CD4-positive, alpha-beta T cell (primary cell): ENCODE data around the gene ZSWIM5. TPM values are rescaled to one million over a fixed set of nuclear protein-coding genes. Genes with fewer than 3 reads are reported as not detected.
"Not testable (repeated sequence)": the region's sequence is repeated elsewhere in the genome, so short reads cannot be mapped to it uniquely, and the experiment has no call there.

Experiments used
- ATAC-seq: fragments of 200-7000 bp; cut with Tn5 transposase; one replicate; pipeline ENCODE4 v1.10.0; 2022; ENCODE audit warnings: mild to moderate bottlenecking; ENCODE audit not compliant: poor library complexity
- CTCF ChIA-PET: fragments of 350-600 bp; sonication (Branson Sonifier 250); formaldehyde crosslinking; loops from one replicate; lab custom pipeline; 2021; ENCODE audit warnings: antibody characterized with exemption, inconsistent platforms; lab: Charles Lee
- POLR2A ChIA-PET: fragments of 350-600 bp; sonication (Branson Sonifier 250); formaldehyde crosslinking; loops from one replicate; lab custom pipeline; 2021; ENCODE audit warnings: antibody characterized with exemption, inconsistent platforms; lab: Charles Lee
- DNase-seq, 14 experiments: peaks; one replicate each; pipeline ENCODE4 v3.0.0-alpha.2; 2013 to 2020; ENCODE audit warnings: mixed read lengths in 2 of 14
- H3K27ac ChIP-seq, 2 donors: one replicate each; pipeline versions ENCODE4 v1.5.1 to v1.7.0; 2013; ENCODE audit warnings: low read length in 2 of 2, low read depth in 1 of 2, mild to moderate bottlenecking in 1 of 2
- H3K27me3 ChIP-seq, 2 experiments: 1 replicate in 1 of 2; 2 replicates in 1 of 2; pipeline versions ENCODE4 v1.6.1 to v1.7.0; 2013; ENCODE audit warnings: low read length in 2 of 2, control low read depth in 1 of 2, mild to moderate bottlenecking in 1 of 2, moderate library complexity in 1 of 2; ENCODE audit not compliant: insufficient read depth in 2 of 2, control insufficient read depth in 1 of 2
- H3K36me3 ChIP-seq: one replicate; pipeline ENCODE4 v1.6.1; 2013; ENCODE audit warnings: low read length, control low read depth; ENCODE audit not compliant: insufficient read depth
- H3K4me1 ChIP-seq: one replicate; pipeline ENCODE4 v1.6.1; 2013; ENCODE audit warnings: low read length, control low read depth; ENCODE audit not compliant: insufficient read depth
- H3K4me3 ChIP-seq: one replicate; pipeline ENCODE4 v1.5.1; 2013; ENCODE audit warnings: mild to moderate bottlenecking, low read length, moderate library complexity
- H3K9me3 ChIP-seq, 2 experiments: 1 replicate in 1 of 2; 2 replicates in 1 of 2; pipeline versions ENCODE4 v1.6.1 to v1.7.0; 2013; ENCODE audit warnings: low read length in 2 of 2, mild to moderate bottlenecking in 2 of 2, control low read depth in 1 of 2, moderate library complexity in 1 of 2; ENCODE audit not compliant: control insufficient read depth in 1 of 2, insufficient read depth in 1 of 2
- H3K27ac Mint-ChIP-seq: one replicate; pipeline ENCODE4 v1.8.0; 2020; ENCODE audit warnings: mixed read lengths
- H3K27me3 Mint-ChIP-seq: one replicate; pipeline ENCODE4 v1.8.0; 2021; ENCODE audit warnings: mixed read lengths
- H3K36me3 Mint-ChIP-seq: one replicate; pipeline ENCODE4 v1.8.0; 2021; ENCODE audit warnings: low read depth, mixed read lengths
- H3K4me1 Mint-ChIP-seq: one replicate; pipeline ENCODE4 v1.8.0; 2021; ENCODE audit warnings: low read depth, mixed read lengths
- H3K4me3 Mint-ChIP-seq: one replicate; pipeline ENCODE4 v1.8.0; 2020; ENCODE audit warnings: mild to moderate bottlenecking, mixed read lengths
- H3K9me3 Mint-ChIP-seq: one replicate; pipeline ENCODE4 v1.8.0; 2020; ENCODE audit warnings: mixed read lengths
- intact Hi-C, 2 experiments: fragments of 100-400 bp; cut with DNase I in 1 of 2; cut with micrococcal nuclease in 1 of 2; formaldehyde crosslinking; loops; one replicate each; pipeline versions ENCODE4 v1.15.1 to v1.9.0; 2023 to 2025; cut with DNase I, micrococcal nuclease
- total RNA-seq, 174 experiments: library from RNA in 2 of 174; stranded (reverse) in 2 of 174; gene quantifications; one replicate each; pipeline ENCODE4 v1.2.3 and lab custom pipeline; 2021 to 2026
- TF ChIP-seq, protein P1 (sequence below): fragments of 200-600 bp; IDR thresholded peaks from one replicate; pipeline ENCODE4 v1.8.0; 2022; ENCODE audit warnings: antibody characterized with exemption, mild to moderate bottlenecking

Gene ZSWIM5
- total RNA-seq, 2 experiments from 2014 or later, result 0.91 to 1.1 TPM

DNA sequence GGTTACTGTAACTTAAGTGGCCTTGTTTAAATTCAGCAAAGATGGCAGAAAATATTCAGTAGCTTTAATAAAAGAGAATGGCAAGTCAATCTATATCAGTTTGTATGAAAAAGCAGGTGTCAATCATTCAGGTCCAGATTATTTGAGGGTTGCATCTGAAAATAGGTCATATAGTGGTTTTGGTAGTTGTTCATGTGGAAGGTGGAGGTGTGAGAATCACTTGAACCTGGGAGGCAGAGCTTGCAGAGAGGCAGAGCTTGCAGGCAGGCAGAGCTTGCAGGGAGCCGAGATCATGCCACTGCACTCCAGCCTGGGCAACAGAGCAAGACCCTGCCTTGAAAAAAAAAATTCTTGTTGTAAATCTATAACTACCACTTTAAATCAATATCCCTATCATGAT is 88.6 kb downstream of the ZSWIM5 start:
- ATAC-seq (no peak), DNase-seq (peak in 1 of 14 experiments; percentile 26)
- ChIA-PET CTCF (no interaction called here), POLR2A (interaction anchor here (0.6 kb wide), 1 partner anchor 164 kb away, joined by 4 read pairs; no protein-coding TSS in a partner anchor)
- H3K4me1 ChIP-seq, result peaks cover 14% of the 10 kb centered on the region
- no peaks in the 10 kb centered on the region for H3K27me3 ChIP-seq
- intact Hi-C loops, result no loop called here
- H3K27ac ChIP-seq, result no peak overlapping the region
- Mint-ChIP-seq H3K4me1 (peaks cover 23% of the 10 kb centered on the region), H3K27ac (no peak overlapping the region), H3K9me3 (no peaks in the 10 kb centered on the region), H3K36me3 (no peaks in the 10 kb centered on the region), H3K27me3 (no peaks in the 10 kb centered on the region), H3K4me3 (no peak overlapping the region)
- H3K4me3 ChIP-seq, result no peak overlapping the region
- TF ChIP-seq, protein P1, sequence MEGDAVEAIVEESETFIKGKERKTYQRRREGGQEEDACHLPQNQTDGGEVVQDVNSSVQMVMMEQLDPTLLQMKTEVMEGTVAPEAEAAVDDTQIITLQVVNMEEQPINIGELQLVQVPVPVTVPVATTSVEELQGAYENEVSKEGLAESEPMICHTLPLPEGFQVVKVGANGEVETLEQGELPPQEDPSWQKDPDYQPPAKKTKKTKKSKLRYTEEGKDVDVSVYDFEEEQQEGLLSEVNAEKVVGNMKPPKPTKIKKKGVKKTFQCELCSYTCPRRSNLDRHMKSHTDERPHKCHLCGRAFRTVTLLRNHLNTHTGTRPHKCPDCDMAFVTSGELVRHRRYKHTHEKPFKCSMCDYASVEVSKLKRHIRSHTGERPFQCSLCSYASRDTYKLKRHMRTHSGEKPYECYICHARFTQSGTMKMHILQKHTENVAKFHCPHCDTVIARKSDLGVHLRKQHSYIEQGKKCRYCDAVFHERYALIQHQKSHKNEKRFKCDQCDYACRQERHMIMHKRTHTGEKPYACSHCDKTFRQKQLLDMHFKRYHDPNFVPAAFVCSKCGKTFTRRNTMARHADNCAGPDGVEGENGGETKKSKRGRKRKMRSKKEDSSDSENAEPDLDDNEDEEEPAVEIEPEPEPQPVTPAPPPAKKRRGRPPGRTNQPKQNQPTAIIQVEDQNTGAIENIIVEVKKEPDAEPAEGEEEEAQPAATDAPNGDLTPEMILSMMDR, result no peak
- H3K9me3 ChIP-seq, result peaks cover 0 to 5% of the 10 kb centered on the region in 2 experiments
- H3K36me3 ChIP-seq, result no peaks in the 10 kb centered on the region

DNA sequence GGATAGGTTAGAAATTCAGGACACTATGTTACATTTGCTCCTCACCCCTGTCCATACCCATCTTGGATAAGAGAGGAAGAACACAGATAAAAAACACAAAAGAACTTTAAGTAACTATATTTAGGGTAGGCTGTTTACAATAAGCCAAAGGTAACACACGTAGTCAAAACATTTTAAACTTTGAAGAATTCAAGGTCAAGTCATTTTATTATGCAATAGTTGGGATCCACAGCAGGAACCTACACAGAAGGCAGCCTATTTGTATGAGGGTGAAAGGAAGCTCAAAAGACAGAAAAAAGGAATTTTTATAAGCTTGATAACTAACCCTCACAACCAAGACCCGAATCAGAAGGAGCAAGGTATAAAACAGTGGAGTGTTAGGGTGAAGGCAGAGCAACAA is 89.6 kb downstream of the ZSWIM5 start:
- POLR2A ChIA-PET, result interaction anchor here (0.9 kb wide), 2 partner anchors 66 to 89 kb away, joined by 3 read pairs; partner anchors contain the start of gene ZSWIM5
- ATAC-seq (no peak), DNase-seq (no peak)
- no peak overlapping the region for H3K27ac ChIP-seq
- Mint-ChIP-seq H3K4me3 (peak overlapping the region; percentile 44), H3K36me3 (no peaks in the 10 kb centered on the region), H3K27ac (peak overlapping the region; percentile 47), H3K4me1 (peaks cover 23% of the 10 kb centered on the region), H3K27me3 (no peaks in the 10 kb centered on the region), H3K9me3 (no peaks in the 10 kb centered on the region)
- H3K27me3 ChIP-seq, result no peaks in the 10 kb centered on the region
- peaks cover 11% of the 10 kb centered on the region for H3K4me1 ChIP-seq
- TF ChIP-seq, protein P1, result no peak
- H3K36me3 ChIP-seq, result no peaks in the 10 kb centered on the region
- intact Hi-C loops, result no loop called here
- CTCF ChIA-PET, result interaction anchor here (0.6 kb wide), 1 partner anchor 22 kb away, joined by 3 read pairs; no protein-coding TSS in a partner anchor
- no peak overlapping the region for H3K4me3 ChIP-seq
- peaks cover 0 to 5% of the 10 kb centered on the region in 2 experiments for H3K9me3 ChIP-seq

DNA sequence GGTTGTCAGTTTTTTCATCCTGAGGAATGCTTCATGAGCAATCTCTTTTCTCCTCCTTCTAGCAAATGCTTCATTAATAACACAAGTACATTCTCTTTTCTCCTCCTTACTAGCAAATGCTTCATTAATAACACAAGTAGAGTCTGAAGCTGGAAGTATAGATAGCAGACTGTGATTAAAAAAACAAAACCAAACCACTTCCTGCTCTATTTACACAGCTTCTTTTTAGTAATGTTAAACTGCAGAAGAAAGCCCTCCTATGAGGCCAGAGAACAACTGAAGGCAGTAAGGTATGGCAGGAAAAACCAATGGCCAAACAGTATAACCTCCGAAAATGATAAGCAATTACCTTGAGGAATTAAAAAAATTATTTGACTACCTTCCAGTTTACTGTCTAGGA is 90.1 kb downstream of the ZSWIM5 start:
- H3K27ac Mint-ChIP-seq, result peak overlapping the region; percentile 47
- H3K4me3 Mint-ChIP-seq, result peak overlapping the region; percentile 44
- H3K4me1 Mint-ChIP-seq, result peaks cover 23% of the 10 kb centered on the region
- no peaks in the 10 kb centered on the region for H3K36me3 Mint-ChIP-seq
- peak in 3 of 14 experiments; percentile 18 to 54 (median 21) for DNase-seq
- Histone ChIP-seq H3K36me3 (no peaks in the 10 kb centered on the region), H3K9me3 (peaks cover 0 to 5% of the 10 kb centered on the region in 2 experiments), H3K27me3 (no peaks in the 10 kb centered on the region), H3K27ac (no peak overlapping the region), H3K4me1 (peaks cover 11% of the 10 kb centered on the region), H3K4me3 (no peak overlapping the region)
- ATAC-seq, result peak; percentile 34
- no peaks in the 10 kb centered on the region for H3K9me3 Mint-ChIP-seq
- CTCF ChIA-PET, result interaction anchor here (0.5 kb wide), 1 partner anchor 13 kb away, joined by 4 read pairs; no protein-coding TSS in a partner anchor
- POLR2A ChIA-PET, result interaction anchor here (0.7 to 0.9 kb wide), 3 partner anchors 65 to 156 kb away, joined by 3 to 4 read pairs (median 3); partner anchors contain the start of gene ZSWIM5
- TF ChIP-seq, protein P1, result no peak
- no peaks in the 10 kb centered on the region for H3K27me3 Mint-ChIP-seq
- intact Hi-C loops, result no loop called here

DNA sequence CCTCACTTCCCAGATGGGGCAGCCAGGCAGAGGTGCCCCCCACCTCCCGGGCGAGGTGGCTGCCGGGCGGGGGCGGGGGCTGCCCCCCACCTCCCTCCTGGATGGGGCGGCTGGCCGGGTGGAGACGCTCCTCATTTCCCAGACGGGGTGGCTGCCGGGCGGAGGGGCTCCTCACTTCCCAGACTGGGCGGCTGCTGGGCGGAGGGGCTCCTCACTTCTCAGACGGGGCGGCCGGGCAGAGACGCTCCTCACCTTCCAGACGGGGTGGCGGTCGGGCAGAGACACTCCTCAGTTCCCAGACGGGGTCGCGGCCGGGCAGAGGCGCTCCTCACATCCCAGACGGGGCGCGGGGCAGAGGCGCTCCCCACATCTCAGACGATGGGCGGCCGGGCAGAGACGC is 91.2 kb downstream of the ZSWIM5 start:
- H3K4me1 Mint-ChIP-seq, result peaks cover 23% of the 10 kb centered on the region
- H3K27ac Mint-ChIP-seq, H3K9me3 ChIP-seq, DNase-seq, ATAC-seq, POLR2A ChIA-PET, H3K4me3 Mint-ChIP-seq, H3K27me3 ChIP-seq, CTCF ChIA-PET, H3K9me3 Mint-ChIP-seq, H3K36me3 ChIP-seq, H3K27ac ChIP-seq, H3K4me3 ChIP-seq, intact Hi-C loops, H3K36me3 Mint-ChIP-seq, H3K27me3 Mint-ChIP-seq: not testable (repeated sequence)
- H3K4me1 ChIP-seq, result peaks cover 11% of the 10 kb centered on the region
